Myocyte (in vitro differentiated cells): ENCODE data around the gene SFN. TPM values are rescaled to one million over a fixed set of nuclear protein-coding genes. Genes with fewer than 3 reads are reported as not detected.
A peak's percentile ranks its signal among the peaks of the same experiment; 100 is the strongest.
"Not testable (repeated sequence)": the region's sequence is repeated elsewhere in the genome, so short reads cannot be mapped to it uniquely, and the experiment has no call there.

Experiments
- DNase-seq: peaks from one replicate; pipeline ENCODE4 v3.0.0-alpha.2; 2012; ENCODE audit warnings: low read depth
- total RNA-seq: library from RNA; depleted of rRNA; stranded (reverse); fragments of >200 nt; gene quantifications from 2 replicates; pipeline ENCODE4 v1.2.3, GENCODE V29; 2014

Gene SFN
- total RNA-seq, 1 donor from 2014 or later = not detected

GRCh38 chr1:26861889-26862378, 1.0 kb upstream of the SFN start:
- DNase-seq = no peak

GRCh38 chr1:26863685-26864077, 732 bp downstream of the SFN start:
- DNase-seq = no peak

GRCh38 chr1:26864610-26865480, 1.9 kb downstream of the SFN start:
- peak; percentile 97 for DNase-seq

GRCh38 chr1:26873097-26873496, 10.1 kb downstream of the SFN start:
- not testable (repeated sequence) for DNase-seq

GRCh38 chr1:26874896-26875295, 11.9 kb downstream of the SFN start:
- DNase-seq = no peak

- DNase-seq = no peak
These were observed 14.4 kb downstream of the SFN start for GRCh38 chr1:26877326-26877725.

GRCh38 chr1:26879793-26880192, 16.8 kb downstream of the SFN start:
- no peak for DNase-seq

- not testable (repeated sequence) for DNase-seq
These were observed 18.7 kb downstream of the SFN start for GRCh38 chr1:26881611-26882010.

GRCh38 chr1:26882696-26883463, 19.9 kb downstream of the SFN start:
- DNase-seq = no peak

- peak; percentile 13 for DNase-seq
These were observed 24.2 kb downstream of the SFN start for GRCh38 chr1:26887125-26887524.

- no peak for DNase-seq
These were observed 25.3 kb downstream of the SFN start for GRCh38 chr1:26888231-26888630.

- peak; percentile 83 for DNase-seq
These were observed 26.9 kb downstream of the SFN start, which contains the start of gene GPN2 for GRCh38 chr1:26889551-26890466. GPN2 (minus strand) TSS chr1:26890283; CDS start chr1:26890096, 187 bp downstream.

- DNase-seq = no peak
These were observed 27.5 kb downstream of the SFN start for GRCh38 chr1:26890467-26890796.

- DNase-seq = no peak
These were observed 31.3 kb downstream of the SFN start for GRCh38 chr1:26894263-26894662.

GRCh38 chr1:26897351-26897750, 34.4 kb downstream of the SFN start:
- no peak for DNase-seq

GRCh38 chr1:26900001-26900814, 37.3 kb downstream of the SFN start, which contains the start of gene GPATCH3:
GPATCH3 (minus strand) TSS chr1:26900467; CDS start chr1:26900442, 25 bp downstream.
- peak; percentile 96 for DNase-seq

- no peak for DNase-seq
These were observed 38.0 kb downstream of the SFN start for GRCh38 chr1:26900815-26901511.

GRCh38 chr1:26907071-26907917, 44.3 kb downstream of the SFN start:
- DNase-seq = peak; percentile 49

- DNase-seq = no peak
These were observed 47.0 kb downstream of the SFN start for GRCh38 chr1:26909951-26910342.
